NCI-H2227 (cell line): Measurements from ENCODE around the gene SSC4D.
"Not testable (repeated sequence)": the region's sequence is repeated elsewhere in the genome, so short reads cannot be mapped to it uniquely, and the experiment has no call there.

Experiments
- DNase-seq: peaks from one replicate; lab custom pipeline; 2025; ENCODE audit not compliant: unreplicated experiment; lab: John Stamatoyannopoulos, UW

Gene SSC4D

GRCh38 chr7:76423666-76424412 lies 14.3 kb upstream of the SSC4D start:
- no peak for DNase-seq

GRCh38 chr7:76421097-76421496 lies 11.6 kb upstream of the SSC4D start:
- not testable (repeated sequence) for DNase-seq

DNA sequence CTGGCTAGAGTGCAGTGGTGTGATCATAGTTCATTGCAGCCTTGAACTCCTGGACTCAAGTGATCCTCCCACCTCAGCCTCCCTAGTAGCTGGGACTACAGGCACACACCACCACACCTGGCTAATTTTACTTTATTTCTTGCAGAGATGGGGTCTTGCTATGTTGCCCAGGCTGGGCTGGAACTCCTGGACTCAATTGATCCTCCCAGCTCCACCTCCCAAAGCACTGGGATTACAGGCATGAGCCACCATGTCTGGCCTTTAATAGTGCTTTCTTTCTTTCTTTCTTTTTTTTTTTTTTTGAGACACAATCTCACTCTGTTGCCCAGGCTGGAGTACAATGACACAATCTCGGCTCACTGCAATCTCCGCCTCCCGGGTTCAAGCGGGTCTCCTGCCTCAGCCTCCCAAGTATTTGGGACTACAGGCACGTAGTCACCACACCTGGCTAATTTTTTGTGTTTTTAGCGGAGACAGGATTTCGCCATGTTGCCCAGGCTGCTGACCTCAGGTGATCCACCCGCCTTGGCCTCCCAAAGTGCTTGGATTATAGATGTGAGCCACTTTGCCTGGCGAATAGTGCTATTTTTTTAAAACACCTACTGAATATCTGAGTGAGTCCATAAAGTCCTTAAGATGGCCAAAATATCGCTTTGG lies 8.3 kb upstream of the SSC4D start:
- not testable (repeated sequence) for DNase-seq

GRCh38 chr7:76412249-76412648 lies 2.8 kb upstream of the SSC4D start:
- DNase-seq = no peak

GRCh38 chr7:76411626-76412025 lies 2.1 kb upstream of the SSC4D start:
- DNase-seq = no peak

GRCh38 chr7:76408121-76408560 lies 1.4 kb downstream of the SSC4D start:
- DNase-seq = no peak

DNA sequence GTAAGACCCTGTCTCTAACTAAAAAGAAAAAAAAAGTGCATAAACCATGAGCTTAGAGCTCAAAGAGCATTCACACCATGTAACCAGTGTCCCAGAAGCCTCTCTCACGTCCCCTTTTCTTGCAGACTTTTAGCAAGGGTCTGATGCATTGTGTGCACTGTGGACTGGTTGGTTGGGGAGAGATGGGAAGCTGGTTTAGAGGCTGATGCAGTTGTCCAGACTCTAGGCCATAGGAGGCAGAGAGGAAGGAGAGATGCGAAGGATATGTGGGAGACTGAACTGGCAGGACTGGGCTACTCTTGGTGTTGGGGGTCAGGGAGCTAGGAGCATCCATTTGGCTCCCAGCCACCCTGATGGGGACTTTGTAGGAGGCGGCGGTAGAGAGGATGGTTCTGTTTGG lies 1.8 kb downstream of the SSC4D start:
- no peak for DNase-seq

DNA sequence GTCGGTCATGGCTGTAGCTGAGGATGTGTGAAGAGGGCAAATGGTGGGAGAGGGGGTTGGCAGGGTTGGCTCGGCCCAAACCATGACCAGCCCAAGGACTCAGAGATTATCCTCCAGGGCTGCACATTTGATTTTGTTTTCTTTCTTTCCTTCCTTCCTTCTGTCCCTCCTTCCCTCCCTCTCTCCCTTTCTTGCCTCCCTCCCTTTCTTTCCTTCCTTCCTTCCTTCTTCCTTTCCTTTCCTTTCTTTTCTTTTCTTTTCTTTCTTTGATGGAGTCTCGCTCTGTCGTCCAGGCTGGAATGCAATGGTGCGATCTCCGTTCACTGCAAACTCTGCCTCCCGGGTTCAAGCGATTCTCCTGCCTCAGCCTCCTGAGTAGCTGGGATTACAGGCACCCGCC lies 3.8 kb downstream of the SSC4D start:
- DNase-seq = no peak

DNA sequence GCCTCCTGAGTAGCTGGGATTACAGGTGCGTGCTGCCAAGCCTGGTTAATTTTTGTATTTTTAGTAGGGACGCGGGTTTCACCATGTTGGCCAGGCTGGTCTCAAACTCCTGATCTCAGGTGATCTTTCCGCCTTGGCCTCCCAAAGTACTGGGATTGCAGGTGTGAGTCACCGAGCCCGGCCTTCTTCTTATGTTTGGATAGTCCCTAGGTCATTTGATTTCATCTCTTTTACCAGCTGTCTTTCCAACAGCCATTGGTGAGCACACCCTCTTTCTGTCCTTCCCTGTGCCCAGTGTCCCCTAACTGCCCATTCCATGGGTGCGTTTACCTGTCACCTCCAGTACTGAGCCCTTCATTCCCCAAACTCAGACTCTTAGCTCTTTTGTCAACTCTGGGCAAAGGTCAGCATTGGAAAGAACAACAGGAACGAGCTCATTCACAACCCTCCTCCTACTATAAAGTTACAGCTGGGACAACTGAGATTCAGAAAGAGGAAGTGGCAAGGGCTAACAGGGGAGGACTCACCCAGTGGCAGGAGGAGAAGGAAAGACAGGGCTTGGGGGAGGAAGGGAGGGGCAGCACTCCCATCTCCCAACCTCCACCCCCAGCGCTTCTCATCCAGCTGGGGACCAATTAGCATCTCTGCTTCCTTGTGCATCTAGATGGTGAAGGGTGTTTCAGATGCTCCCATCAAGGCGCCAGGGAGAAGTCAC lies 5.6 kb downstream of the SSC4D start:
- DNase-seq = no peak

DNA sequence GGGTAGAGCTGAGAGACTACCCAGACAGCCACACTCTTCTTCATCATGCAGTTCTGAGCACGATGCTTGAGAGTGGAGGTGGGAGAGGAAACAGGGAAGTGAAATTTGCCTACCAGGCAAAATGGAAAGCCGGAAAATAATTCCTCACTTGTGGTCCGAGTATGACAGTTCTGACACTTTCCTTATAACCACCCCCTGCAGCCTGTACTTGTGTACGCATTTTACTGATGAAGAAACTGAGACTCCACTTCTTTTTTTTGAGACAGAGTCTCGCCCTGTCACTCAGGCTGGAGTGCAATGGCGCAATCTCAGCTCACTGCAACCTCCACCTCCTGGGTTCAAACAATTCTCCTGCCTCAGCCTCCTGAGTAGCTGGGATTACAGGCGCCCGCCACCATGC lies 6.4 kb downstream of the SSC4D start:
- DNase-seq = not testable (repeated sequence)

DNA sequence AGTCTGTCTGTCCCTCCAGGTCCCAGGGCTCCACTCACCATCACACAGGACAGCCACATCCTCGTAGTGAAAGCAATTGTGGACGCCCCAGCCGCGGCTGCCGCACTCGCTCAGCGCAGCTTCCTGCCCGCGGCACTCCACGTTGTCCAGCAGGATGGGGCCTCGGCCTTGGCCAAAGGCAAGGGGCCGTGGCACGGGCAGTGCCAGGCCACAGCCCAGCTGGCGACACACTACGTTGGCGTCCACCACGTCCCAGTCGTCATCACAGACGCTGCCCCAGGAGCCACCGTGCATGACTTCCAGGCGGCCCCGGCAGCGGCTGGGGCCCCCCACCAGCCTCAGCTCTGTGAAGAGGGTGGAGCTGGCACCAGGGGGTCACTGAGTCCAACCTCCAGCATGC lies 9.2 kb downstream of the SSC4D start:
- DNase-seq = no peak

GRCh38 chr7:76397409-76398183 lies 11.9 kb downstream of the SSC4D start:
- peak; percentile 86 for DNase-seq

DNA sequence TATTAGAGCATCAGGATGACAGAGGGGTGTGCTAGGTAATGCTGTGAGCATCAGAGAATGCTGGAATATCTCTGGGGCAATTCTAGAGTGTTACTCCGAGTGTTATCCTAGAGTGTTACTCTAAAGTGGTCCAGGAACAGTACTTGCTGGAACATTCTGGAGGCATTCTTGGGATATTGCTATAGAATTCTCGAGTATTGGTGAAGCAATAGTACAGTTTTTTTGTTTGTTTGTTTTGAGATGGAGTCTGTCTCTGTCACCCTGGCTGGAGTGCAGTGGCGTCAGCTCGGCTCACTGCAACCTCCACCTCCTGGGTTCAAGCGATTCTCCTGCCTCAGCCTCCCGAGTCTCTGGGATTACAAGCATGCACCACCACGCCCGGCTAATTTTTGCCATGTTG lies 12.6 kb downstream of the SSC4D start:
- DNase-seq = no peak

- DNase-seq = peak; percentile 50
These were observed 13.4 kb downstream of the SSC4D start for GRCh38 chr7:76395965-76396726.

- not testable (repeated sequence) for DNase-seq
These were observed 13.9 kb downstream of the SSC4D start for GRCh38 chr7:76395605-76395964.

DNA sequence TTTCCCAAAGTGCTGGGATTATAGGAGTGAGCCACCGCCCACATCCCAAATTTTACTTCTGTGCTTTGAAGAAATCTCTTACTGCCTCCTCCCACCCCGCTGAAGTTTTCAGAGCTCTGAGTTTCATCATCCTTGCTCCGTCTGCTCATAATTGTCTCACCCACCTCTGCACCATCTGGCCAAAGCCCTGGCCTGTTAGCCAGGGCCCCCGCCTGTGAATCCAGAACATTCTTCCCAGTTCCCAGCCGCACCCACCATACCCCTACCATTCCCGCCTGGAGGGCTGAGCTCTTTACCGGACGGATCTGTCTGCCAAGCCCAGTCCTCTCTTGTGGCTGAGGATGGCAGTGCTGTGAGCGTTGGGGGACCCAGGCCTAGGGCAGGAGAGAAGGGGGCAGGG lies 14.5 kb downstream of the SSC4D start:
- no peak for DNase-seq

GRCh38 chr7:76393116-76394031 lies 16.1 kb downstream of the SSC4D start:
- peak; percentile 95 for DNase-seq

DNA sequence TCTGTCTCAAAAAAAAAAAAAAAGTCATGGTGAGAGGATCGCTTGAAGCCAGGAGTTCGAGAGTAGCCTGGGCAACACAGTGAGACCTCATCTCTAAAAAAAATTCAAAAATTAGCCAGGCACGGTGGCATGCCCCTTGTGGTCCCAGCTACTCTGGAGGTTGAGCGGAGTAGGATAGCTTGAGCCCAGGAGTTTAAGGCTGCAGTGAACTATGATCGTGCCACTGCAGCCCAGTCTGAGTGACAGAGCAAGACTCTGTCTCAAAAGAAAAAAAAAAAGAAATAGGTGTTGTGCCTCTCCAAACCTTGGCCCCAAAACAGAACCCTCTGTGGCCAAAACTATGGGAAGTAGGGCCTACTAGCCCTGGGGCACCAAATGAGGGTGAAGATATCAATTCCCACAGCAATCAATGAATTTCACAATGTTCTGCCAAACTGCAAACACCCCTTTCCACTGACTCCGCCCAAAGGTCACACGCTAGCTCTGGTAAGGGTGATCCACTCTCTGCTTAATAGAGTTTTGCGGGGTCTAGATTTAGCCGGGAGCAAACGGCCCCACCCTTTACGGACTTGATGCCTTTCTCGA lies 16.9 kb downstream of the SSC4D start:
- DNase-seq = no peak

DNA sequence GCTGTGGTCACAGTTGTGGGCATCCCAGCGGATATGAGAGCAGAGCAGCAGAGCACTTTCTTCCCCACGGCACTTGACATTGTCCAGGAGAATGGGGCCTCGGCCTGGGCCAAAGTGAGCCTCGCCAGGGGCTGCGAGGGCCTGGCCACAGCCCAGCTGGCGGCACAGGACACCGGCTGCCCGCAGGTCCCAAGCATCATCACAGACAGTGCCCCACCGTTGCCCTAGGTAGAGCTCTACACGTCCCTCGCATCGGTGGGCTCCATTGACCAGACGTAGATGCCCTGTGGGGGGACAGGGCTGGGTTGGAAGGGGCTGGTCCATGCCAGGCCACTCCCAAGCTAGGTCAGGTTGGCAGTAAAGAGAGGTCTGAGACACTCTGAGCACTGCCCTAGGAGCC lies 19.4 kb downstream of the SSC4D start:
- DNase-seq = no peak
